ENCODE data around the gene SLC7A5. TPM values are rescaled to one million over a fixed set of nuclear protein-coding genes. Genes with fewer than 3 reads are reported as not detected.

Gene SLC7A5
- total RNA-seq, 6 donors from 2014 or later, result 4.7 to 20.4 (median 8.5) TPM

DNA sequence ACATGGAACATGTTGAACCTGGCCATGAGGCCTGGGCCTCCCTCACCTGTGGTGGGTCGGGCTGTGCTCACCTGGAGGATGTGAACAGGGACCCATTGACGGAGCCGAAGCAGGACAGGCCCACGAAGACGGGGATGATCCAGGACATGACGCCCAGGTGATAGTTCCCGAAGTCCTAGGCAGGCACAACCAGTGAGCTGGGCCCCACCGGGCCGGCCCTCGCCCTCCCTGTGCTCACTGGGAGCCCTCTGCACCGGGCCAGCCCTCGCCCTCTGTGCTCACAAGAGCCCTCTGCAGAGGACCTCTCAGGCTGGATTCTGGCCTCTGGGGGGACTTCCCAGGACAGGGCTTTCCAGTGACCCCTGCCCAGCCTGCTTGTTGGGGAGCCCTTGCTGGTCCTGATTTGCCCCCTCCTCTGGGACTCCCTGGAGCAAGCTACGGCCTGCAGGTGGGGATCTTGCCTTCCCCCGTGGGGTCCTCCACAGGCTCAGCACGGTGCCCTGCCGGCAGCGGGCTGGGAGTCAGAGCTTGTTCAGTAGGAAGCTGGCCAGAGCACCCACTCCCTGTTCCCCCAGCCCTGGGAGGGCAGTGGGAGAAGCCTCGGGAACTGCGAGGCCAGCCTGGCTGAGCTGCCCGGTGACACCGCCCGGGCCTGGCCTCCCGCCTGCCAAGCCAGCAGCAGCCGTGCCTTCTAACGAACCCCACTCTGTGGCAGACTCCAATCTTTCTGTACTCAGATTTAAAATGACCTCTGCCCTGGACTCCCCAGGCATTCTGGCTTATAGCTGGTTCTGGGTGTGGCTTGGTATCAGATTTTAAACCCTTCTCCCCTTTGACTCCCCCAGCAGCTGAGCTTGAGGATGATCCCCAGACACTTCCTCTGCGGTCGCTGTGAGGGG lies 30.4 kb downstream of the SLC7A5 start:
- TF ChIP-seq POLR2AphosphoS5 (IDR thresholded peaks at IDR 0.05) (no peak), EP300 (IDR thresholded peaks at IDR 0.05) (no peak), POLR2A (IDR thresholded peaks at IDR 0.05) (no peak)
- TF ChIP-seq, protein P1, sequence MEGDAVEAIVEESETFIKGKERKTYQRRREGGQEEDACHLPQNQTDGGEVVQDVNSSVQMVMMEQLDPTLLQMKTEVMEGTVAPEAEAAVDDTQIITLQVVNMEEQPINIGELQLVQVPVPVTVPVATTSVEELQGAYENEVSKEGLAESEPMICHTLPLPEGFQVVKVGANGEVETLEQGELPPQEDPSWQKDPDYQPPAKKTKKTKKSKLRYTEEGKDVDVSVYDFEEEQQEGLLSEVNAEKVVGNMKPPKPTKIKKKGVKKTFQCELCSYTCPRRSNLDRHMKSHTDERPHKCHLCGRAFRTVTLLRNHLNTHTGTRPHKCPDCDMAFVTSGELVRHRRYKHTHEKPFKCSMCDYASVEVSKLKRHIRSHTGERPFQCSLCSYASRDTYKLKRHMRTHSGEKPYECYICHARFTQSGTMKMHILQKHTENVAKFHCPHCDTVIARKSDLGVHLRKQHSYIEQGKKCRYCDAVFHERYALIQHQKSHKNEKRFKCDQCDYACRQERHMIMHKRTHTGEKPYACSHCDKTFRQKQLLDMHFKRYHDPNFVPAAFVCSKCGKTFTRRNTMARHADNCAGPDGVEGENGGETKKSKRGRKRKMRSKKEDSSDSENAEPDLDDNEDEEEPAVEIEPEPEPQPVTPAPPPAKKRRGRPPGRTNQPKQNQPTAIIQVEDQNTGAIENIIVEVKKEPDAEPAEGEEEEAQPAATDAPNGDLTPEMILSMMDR (IDR thresholded peaks at IDR 0.05), result no peak
- Histone ChIP-seq H3K4me3 (no peak overlapping the region), H3K9me3 (no peaks in the 10 kb centered on the region), H3K36me3 (peaks cover 0 to 13% (median 5%) of the 10 kb centered on the region in 4 donors), H3K27me3 (no peaks in the 10 kb centered on the region), H3K4me1 (peaks cover 0 to 4% (median 0%) of the 10 kb centered on the region in 4 donors), H3K27ac (no peak overlapping the region)
- DNase-seq (peak in 1 of 2 donors; percentile 75), ATAC-seq (ENCODE audit: low FRiP score in 2 of 2) (no peak)
- WGBS, 2 donors, result 83 to 91% methylated on average over 5 to 26 of the region's 27 CpGs

DNA sequence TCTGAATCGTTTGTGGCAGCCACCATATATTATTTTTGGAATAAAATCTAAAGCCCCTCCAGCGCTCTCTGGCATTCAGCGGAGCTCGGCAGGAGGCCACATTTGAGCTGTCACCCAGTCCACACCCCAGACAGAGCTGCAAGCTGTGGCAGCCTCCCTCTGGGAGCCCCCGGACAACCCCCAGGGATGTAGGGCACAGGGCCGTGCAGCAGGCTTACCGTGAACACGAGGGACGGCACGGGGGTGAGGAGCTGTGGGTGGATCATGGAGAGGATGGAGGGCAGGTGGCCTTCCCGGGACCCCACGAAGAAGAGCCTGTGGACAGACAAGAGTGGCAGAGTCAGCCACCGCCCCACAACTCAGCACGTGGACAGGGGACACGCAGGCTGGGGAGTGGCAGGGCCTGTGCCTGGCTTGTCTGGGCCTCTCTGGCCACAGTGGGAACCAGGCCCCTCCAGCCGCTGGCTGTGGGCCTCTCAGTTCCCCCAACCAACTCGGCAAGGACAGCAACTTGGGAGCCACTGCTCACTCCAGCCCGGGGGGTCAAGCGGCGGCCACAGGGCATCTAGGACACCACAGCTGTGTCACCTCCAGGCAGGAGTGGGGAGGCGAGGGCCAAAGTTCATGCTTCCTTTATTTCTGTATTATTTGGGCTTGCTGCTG lies 31.5 kb downstream of the SLC7A5 start:
- Histone ChIP-seq H3K4me3 (no peak overlapping the region), H3K27ac (no peak overlapping the region), H3K4me1 (peaks cover 0 to 4% (median 0%) of the 10 kb centered on the region in 4 donors), H3K9me3 (no peaks in the 10 kb centered on the region), H3K36me3 (peaks cover 0 to 19% (median 8%) of the 10 kb centered on the region in 4 donors), H3K27me3 (no peaks in the 10 kb centered on the region)
- no peak for TF ChIP-seq EP300 (IDR thresholded peaks at IDR 0.05)
- TF ChIP-seq POLR2A (IDR thresholded peaks at IDR 0.05), result no peak
- TF ChIP-seq POLR2AphosphoS5 (IDR thresholded peaks at IDR 0.05), result no peak
- no peak for ATAC-seq (ENCODE audit: low FRiP score in 2 of 2)
- 96 to 98% methylated on average over 18 to 19 of the region's 21 CpGs for WGBS, 2 donors
- peak in 1 of 2 donors; percentile 74 for DNase-seq

DNA sequence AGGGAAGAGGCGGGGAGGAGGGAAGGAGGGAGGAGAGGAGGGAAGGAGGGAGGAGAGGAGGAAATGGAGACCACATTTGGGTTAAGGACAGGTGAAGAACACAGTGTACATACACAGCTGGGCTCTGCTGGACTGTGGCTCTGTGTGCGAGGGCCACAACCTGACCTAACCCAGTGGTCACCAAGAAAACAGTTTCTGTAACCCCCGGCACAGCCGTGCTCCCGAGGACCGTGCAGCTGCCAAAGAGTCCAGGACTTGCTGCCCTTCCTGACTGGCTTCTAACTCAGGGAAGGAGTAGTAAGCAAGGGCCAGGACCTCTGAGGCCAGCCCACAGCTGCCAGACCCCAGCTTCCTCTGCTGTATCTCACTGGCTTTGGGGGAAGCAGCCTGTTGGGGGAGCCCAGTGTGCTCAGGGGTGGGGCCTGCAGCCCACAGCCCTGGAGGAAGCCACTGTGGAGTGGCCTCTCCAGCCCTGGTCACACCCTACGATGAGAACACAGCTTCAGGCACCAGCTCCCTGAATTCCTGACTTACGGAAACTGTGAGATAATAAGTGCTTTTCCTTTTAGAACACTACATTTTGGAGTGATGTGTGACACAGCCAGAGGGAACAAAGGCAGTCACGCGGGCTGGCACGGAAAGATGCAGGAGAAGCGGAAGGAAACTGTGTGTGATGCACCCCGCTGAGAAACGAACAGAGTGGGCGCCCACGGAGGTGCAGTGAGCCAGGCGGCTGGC lies 32.3 kb downstream of the SLC7A5 start:
- DNase-seq, result peak in 1 of 2 donors; percentile 51

DNA sequence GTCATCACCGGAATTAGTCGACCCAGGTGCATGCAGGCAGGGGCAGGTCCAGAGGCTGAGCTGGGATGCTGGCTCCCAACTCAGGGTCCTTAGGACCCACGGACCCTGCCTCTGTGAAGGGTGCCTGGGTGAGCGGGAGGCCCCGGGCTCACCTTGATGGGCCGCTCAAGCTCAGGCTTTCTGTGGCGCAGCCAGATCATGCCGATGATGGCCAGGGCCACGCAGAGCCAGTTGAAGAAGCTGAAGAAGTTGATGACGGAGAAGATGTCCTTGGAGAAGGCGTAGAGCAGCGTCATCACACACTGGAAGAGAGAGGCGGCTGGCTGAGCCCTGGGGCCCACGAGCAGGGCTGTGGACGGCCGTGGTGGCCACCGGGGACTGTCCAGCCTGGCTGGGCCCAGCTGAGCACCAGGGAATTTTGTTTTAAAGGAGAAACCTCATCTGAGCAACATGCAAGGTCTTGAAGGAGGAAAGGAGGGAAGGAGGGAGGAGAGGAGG lies 32.9 kb downstream of the SLC7A5 start:
- Histone ChIP-seq H3K27me3 (no peaks in the 10 kb centered on the region), H3K9me3 (no peaks in the 10 kb centered on the region), H3K4me3 (no peak overlapping the region), H3K36me3 (peaks cover 0 to 23% (median 9%) of the 10 kb centered on the region in 4 donors), H3K4me1 (peaks cover 0 to 4% (median 0%) of the 10 kb centered on the region in 4 donors), H3K27ac (no peak overlapping the region)
- TF ChIP-seq, protein P1 (IDR thresholded peaks at IDR 0.05), result no peak
- TF ChIP-seq POLR2A (IDR thresholded peaks at IDR 0.05) (no peak), EP300 (IDR thresholded peaks at IDR 0.05) (no peak), POLR2AphosphoS5 (IDR thresholded peaks at IDR 0.05) (no peak)
- WGBS, 2 donors, result 87 to 94% methylated on average over 14 to 16 of the region's 17 CpGs
- ATAC-seq (ENCODE audit: low FRiP score in 2 of 2) (no peak), DNase-seq (peak in 1 of 2 donors; percentile 69)

More for the DNA sequence above, 32.3 kb downstream of the SLC7A5 start:
- H3K9me3 ChIP-seq, result no peaks in the 10 kb centered on the region
- no peak overlapping the region for H3K27ac ChIP-seq
- H3K4me3 ChIP-seq, result no peak overlapping the region
- H3K4me1 ChIP-seq, result peaks cover 0 to 4% (median 0%) of the 10 kb centered on the region in 4 donors
- TF ChIP-seq, protein P1 (IDR thresholded peaks at IDR 0.05), result no peak
- TF ChIP-seq POLR2A (IDR thresholded peaks at IDR 0.05), result no peak
- no peak for TF ChIP-seq POLR2AphosphoS5 (IDR thresholded peaks at IDR 0.05)
- no peak for TF ChIP-seq EP300 (IDR thresholded peaks at IDR 0.05)
- peak in 1 of 2 donors; percentile 75 for ATAC-seq (ENCODE audit: low FRiP score in 2 of 2)
- no peaks in the 10 kb centered on the region for H3K27me3 ChIP-seq
- WGBS, 2 donors, result 74 to 79% methylated on average over 17 of the region's 17 CpGs
- H3K36me3 ChIP-seq, result peaks cover 0 to 23% (median 9%) of the 10 kb centered on the region in 4 donors
